CD4-positive, alpha-beta T cell treated with Interferon gamma for 1 hour (primary cell): ENCODE results near the gene MED29.
"Not testable (repeated sequence)": the region's sequence is repeated elsewhere in the genome, so short reads cannot be mapped to it uniquely, and the experiment has no call there.

Experiments used
- DNase-seq: peaks from one replicate; pipeline ENCODE4 v3.0.0-alpha.2; 2020

The MED29 gene

GRCh38 chr19:39372047-39372802 lies 19.0 kb upstream of the MED29 start:
- DNase-seq: no peak

GRCh38 chr19:39372941-39373340 lies 18.2 kb upstream of the MED29 start:
- no peak for DNase-seq

GRCh38 chr19:39375929-39376328 lies 15.2 kb upstream of the MED29 start:
- no peak for DNase-seq

GRCh38 chr19:39377373-39378362 lies 13.5 kb upstream of the MED29 start:
- no peak for DNase-seq

GRCh38 chr19:39379366-39379765 lies 11.8 kb upstream of the MED29 start:
- DNase-seq: not testable (repeated sequence)

- DNase-seq: no peak
Measured at GRCh38 chr19:39379865-39380396, 11.2 kb upstream of the MED29 start.

- DNase-seq: no peak
Measured at GRCh38 chr19:39380521-39381502, 10.4 kb upstream of the MED29 start.

GRCh38 chr19:39381910-39382611 lies 9.1 kb upstream of the MED29 start:
- DNase-seq: no peak

GRCh38 chr19:39382991-39383828 lies 8.0 kb upstream of the MED29 start:
- DNase-seq: no peak

GRCh38 chr19:39384839-39385568 lies 6.2 kb upstream of the MED29 start:
- no peak for DNase-seq

- no peak for DNase-seq
Measured at GRCh38 chr19:39385629-39386411, 5.4 kb upstream of the MED29 start.

- DNase-seq: no peak
Measured at GRCh38 chr19:39386557-39386956, 4.6 kb upstream of the MED29 start.

GRCh38 chr19:39388657-39389056 lies 2.5 kb upstream of the MED29 start:
- no peak for DNase-seq

GRCh38 chr19:39389631-39390414 lies 1.4 kb upstream of the MED29 start:
- no peak for DNase-seq

GRCh38 chr19:39390451-39390750 lies 777 bp upstream of the MED29 start:
- no peak for DNase-seq

- DNase-seq: peak; percentile 93
Measured at GRCh38 chr19:39397360-39398296, 6.5 kb downstream of the MED29 start.

- peak; percentile 89 for DNase-seq
Measured at GRCh38 chr19:39398297-39398864, 7.2 kb downstream of the MED29 start.
